Measurements from ENCODE around the gene KEL. TPM values are rescaled to one million over a fixed set of nuclear protein-coding genes. Genes with fewer than 3 reads are reported as not detected.

Gene KEL
- total RNA-seq, 1 donor from 2014 or later = 1.6 TPM

DNA sequence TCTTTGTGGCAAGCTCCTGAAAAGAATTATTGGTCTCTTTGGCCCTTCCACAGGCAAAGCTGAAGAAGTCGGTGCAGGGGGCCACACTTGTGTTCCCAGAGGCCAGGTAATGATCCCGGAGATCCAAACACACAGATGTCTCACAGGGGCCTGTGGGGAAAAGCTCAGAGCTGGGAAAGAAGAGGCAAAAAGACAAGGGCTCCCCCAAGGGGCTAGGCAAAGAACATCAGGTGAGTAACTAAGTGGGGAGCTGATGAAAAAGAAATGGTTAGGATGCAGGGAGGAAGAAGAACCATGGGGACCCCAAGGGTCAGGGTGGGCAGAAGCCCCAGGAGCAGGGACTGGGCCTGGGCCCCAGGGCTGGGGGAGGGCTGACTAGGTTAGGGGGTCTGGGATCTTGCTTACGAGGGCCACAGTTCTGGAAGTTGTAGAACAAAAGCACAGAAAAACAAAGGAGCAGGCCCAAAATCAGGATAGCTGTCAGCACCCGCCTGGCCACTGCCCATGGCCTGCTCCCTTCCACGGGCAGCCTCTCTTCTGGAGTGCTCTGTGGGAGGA is 1.1 kb downstream of the KEL start:
- intact Hi-C loops (cut with DNase I) = no loop called here
- H3K27me3 ChIP-seq (ENCODE audit: low read depth) = no peaks in the 10 kb centered on the region
- TF ChIP-seq, protein P1, sequence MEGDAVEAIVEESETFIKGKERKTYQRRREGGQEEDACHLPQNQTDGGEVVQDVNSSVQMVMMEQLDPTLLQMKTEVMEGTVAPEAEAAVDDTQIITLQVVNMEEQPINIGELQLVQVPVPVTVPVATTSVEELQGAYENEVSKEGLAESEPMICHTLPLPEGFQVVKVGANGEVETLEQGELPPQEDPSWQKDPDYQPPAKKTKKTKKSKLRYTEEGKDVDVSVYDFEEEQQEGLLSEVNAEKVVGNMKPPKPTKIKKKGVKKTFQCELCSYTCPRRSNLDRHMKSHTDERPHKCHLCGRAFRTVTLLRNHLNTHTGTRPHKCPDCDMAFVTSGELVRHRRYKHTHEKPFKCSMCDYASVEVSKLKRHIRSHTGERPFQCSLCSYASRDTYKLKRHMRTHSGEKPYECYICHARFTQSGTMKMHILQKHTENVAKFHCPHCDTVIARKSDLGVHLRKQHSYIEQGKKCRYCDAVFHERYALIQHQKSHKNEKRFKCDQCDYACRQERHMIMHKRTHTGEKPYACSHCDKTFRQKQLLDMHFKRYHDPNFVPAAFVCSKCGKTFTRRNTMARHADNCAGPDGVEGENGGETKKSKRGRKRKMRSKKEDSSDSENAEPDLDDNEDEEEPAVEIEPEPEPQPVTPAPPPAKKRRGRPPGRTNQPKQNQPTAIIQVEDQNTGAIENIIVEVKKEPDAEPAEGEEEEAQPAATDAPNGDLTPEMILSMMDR (IDR thresholded peaks at IDR 0.05) = no peak
- no peaks in the 10 kb centered on the region for H3K36me3 ChIP-seq
- H3K27ac ChIP-seq = no peak overlapping the region
- H3K4me1 ChIP-seq = no peaks in the 10 kb centered on the region
- ATAC-seq (no peak), DNase-seq (no peak)
- H3K4me3 ChIP-seq = no peak overlapping the region
- H3K9me3 ChIP-seq = no peaks in the 10 kb centered on the region

DNA sequence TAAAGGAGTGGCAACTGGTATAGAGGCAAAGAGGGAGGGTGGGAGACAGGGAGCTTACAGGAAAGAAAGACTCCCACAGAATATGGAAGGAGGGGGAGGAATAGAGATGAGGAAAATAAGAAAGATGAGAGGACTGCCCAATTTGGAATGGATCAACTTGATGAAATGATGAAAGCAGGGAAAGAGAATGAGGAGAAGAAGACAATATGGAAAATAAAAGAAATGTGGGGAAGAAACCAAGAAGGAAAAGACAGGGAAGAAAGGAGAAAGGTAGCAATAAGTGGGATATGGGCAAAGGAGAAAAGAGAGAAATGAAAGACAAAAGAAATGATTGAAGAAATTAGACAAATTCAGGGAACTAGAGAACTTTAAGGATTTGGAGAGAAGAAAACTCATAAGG is 3.0 kb downstream of the KEL start:
- DNase-seq (no peak), ATAC-seq (no peak)
- Histone ChIP-seq H3K27ac (no peak overlapping the region), H3K4me3 (no peak overlapping the region), H3K27me3 (ENCODE audit: low read depth) (no peaks in the 10 kb centered on the region), H3K4me1 (no peaks in the 10 kb centered on the region), H3K36me3 (no peaks in the 10 kb centered on the region), H3K9me3 (no peaks in the 10 kb centered on the region)
- TF ChIP-seq, protein P1 (IDR thresholded peaks at IDR 0.05) = no peak
- intact Hi-C loops (cut with DNase I) = no loop called here

DNA sequence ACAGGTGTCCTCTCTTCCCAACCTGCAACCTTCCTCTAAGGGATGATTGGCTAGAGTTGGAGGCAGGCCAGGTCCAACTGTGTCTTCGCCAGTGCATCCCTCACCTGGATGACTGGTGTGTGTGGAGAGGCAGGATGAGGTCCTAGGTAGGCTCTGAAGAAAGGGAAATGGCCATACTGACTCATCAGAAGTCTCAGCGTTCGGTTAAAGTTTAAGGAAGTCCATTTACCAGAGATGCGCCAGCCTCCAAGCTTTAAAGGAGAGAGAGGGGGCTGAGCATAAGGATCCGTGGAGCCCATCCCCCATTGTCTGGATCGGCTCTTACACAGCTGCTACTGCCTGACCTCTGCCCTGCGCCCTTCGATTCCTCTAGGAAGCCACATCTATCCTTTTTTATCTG is 4.4 kb downstream of the KEL start:
- H3K36me3 ChIP-seq = no peaks in the 10 kb centered on the region
- intact Hi-C loops (cut with DNase I) = no loop called here
- H3K4me1 ChIP-seq = no peaks in the 10 kb centered on the region
- H3K9me3 ChIP-seq = no peaks in the 10 kb centered on the region
- DNase-seq = no peak
- no peaks in the 10 kb centered on the region for H3K27me3 ChIP-seq (ENCODE audit: low read depth)
- no peak overlapping the region for H3K27ac ChIP-seq
- TF ChIP-seq, protein P1 (IDR thresholded peaks at IDR 0.05) = no peak
- H3K4me3 ChIP-seq = no peak overlapping the region
- no peak for ATAC-seq

DNA sequence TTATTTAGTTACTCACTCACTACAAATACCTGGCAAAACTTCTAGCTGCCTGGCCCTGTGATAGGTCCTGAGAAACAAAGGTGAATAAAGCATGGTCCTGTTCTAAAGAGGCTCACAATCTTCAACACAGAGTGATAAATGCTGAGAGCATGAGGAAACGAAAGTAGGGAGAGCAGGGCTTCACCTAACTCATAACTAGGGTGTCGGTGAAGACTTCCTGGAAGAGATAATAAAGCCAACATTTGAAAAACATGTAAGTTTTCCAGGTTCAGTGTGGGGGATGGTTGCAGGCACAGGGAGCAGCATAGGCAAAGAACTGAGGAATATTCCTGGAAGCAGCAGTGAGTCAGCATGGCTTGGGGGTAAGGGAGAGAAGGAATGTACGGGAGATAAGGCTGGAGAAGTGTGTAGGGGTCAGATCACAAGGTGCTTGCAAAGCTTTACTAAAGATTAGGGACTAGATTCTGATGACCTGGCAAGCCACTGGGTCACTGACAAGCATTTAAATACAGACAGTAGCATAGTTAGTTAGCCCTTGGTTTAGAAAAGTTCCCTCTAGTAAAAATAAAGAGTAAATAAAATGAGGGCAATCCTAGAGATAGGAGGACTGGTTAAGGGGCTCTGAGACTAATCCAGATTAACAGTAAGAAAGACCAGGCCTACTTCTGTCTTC is 5.1 kb downstream of the KEL start:
- H3K36me3 ChIP-seq = no peaks in the 10 kb centered on the region
- ATAC-seq = peak in 1 of 2 donors; percentile 62
- intact Hi-C loops (cut with DNase I) = no loop called here
- H3K27ac ChIP-seq = no peak overlapping the region
- TF ChIP-seq, protein P1 (IDR thresholded peaks at IDR 0.05) = no peak
- H3K27me3 ChIP-seq (ENCODE audit: low read depth) = no peaks in the 10 kb centered on the region
- no peaks in the 10 kb centered on the region for H3K9me3 ChIP-seq
- no peak for DNase-seq
- H3K4me3 ChIP-seq = no peak overlapping the region
- no peaks in the 10 kb centered on the region for H3K4me1 ChIP-seq

DNA sequence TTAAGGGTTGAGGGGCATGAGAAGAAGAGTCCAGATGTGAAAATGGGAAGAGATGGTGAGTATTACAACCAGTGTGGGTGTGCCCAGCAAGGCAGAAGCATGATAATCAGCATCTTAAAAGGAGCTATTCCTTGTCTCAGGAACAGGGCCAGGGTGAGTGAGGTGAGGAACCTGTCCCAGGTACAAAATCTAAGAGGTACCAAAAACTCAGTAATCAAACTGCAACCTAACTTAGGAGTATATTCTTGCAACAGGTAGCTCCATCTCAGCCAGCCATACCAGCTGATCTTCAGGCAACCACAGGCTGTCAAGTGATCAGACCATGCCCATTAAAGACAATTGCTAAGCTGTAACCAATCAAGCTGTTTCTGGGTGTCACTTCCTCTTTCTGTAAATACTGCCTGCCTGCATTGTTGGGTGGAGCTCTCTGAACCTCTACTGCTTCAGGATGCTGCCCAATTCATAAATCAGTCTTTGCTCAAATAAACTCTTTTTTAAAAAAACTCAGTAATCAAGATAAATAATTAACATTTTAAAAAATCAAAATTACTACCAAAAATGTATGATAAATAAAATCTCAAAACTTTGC is 7.4 kb downstream of the KEL start:
- Histone ChIP-seq H3K4me1 (no peaks in the 10 kb centered on the region), H3K36me3 (no peaks in the 10 kb centered on the region), H3K9me3 (no peaks in the 10 kb centered on the region), H3K27me3 (ENCODE audit: low read depth) (no peaks in the 10 kb centered on the region), H3K27ac (no peak overlapping the region), H3K4me3 (no peak overlapping the region)
- TF ChIP-seq, protein P1 (IDR thresholded peaks at IDR 0.05) = no peak
- ATAC-seq = no peak
- intact Hi-C loops (cut with DNase I) = no loop called here
- no peak for DNase-seq
